Body of pancreas (tissue), 4 donors: Measurements from ENCODE around the gene CYP4A11. TPM values are rescaled to one million over a fixed set of nuclear protein-coding genes. Genes with fewer than 3 reads are reported as not detected.
"Not testable (repeated sequence)": the region's sequence is repeated elsewhere in the genome, so short reads cannot be mapped to it uniquely, and the experiment has no call there.

Experiments
- ATAC-seq: fragments of 150-250 bp; one replicate; pipeline ENCODE4 v1.9.1; 2016
- DNase-seq, 4 donors: peaks; one replicate each; pipeline ENCODE4 v3.0.0-alpha.2; 2019
- H3K27ac ChIP-seq, 4 donors: fragments of 200-600 bp; sonication (generic); 1 replicate in 3 of 4; 2 replicates in 1 of 4; pipeline versions ENCODE4 v1.5.1 to v1.6.1; 2016 to 2019; ENCODE audit warnings: mild to moderate bottlenecking in 1 of 4, mixed read lengths in 1 of 4, moderate library complexity in 1 of 4
- H3K27me3 ChIP-seq, 2 donors: fragments of 200-600 bp; sonication (generic); one replicate each; pipeline ENCODE4 v1.6.0; 2016; ENCODE audit warnings: mild to moderate bottlenecking in 1 of 2
- H3K36me3 ChIP-seq, 2 donors: fragments of 200-600 bp; sonication (generic); replicated peaks in 1 of 2; 2 replicates each; pipeline ENCODE4 v1.5.1; 2016; ENCODE audit warnings: low read depth in 2 of 2; ENCODE audit not compliant: insufficient read depth in 1 of 2
- H3K4me1 ChIP-seq: fragments of 200-600 bp; sonication (generic); one replicate; pipeline ENCODE4 v1.6.0; 2016
- H3K4me3 ChIP-seq, 2 donors: fragments of 200-600 bp; sonication (generic); 1 replicate in 1 of 2; 2 replicates in 1 of 2; pipeline ENCODE4 v1.5.1; 2016 to 2019
- H3K9me3 ChIP-seq, 3 donors: fragments of 200-600 bp; sonication (generic); 1 replicate in 2 of 3; 2 replicates in 1 of 3; pipeline ENCODE4 v1.5.1; 2016
- CTCF ChIP-seq, 7 experiments: fragments of 450-650 bp in 4 of 7; fragments of 200-600 bp in 3 of 7; sonication (generic) in 3 of 7; IDR thresholded peaks; one replicate each; pipeline ENCODE4 v1.5.1; 2016 to 2019; ENCODE audit warnings: antibody characterized with exemption in 7 of 7
- POLR2A ChIP-seq, 3 donors: fragments of 450-650 bp; IDR thresholded peaks; one replicate each; pipeline ENCODE4 v1.6.1; 2016; ENCODE audit warnings: antibody characterized with exemption in 3 of 3, mild to moderate bottlenecking in 2 of 3
- WGBS, 2 donors: methylation state at CpG; one replicate each; pipeline ENCODE4 v1.1.5; 2017; 5-methylcytosine and 5-hydroxymethylcytosine counted together
- intact Hi-C: fragments of 100-400 bp; cut with DNase I; formaldehyde crosslinking; loops from one replicate; pipeline ENCODE4 v1.15.1; 2023
- small RNA-seq: library from RNA; depleted of rRNA; stranded (forward); fragments of <200 nt; gene quantifications from one replicate; pipeline ENCODE3, GENCODE V24; 2016
- total RNA-seq, 2 donors: library from RNA; depleted of rRNA; stranded (reverse); fragments of >200 nt; gene quantifications; one replicate each; pipeline ENCODE4 v1.1.0, GENCODE V29; 2016

Gene CYP4A11
- total RNA-seq, 2 donors from 2014 or later, result 0.78 TPM; not detected in 1

- no peak for TF ChIP-seq POLR2A (IDR thresholded peaks at IDR 0.05)
- no peak for TF ChIP-seq CTCF (IDR thresholded peaks at IDR 0.05)
- H3K27me3 ChIP-seq, result no peaks in the 10 kb centered on the region
- no peaks in the 10 kb centered on the region for H3K36me3 ChIP-seq
- H3K4me1 ChIP-seq, result no peaks in the 10 kb centered on the region
- intact Hi-C loops, result no loop called here
- H3K4me3 ChIP-seq, result no peak overlapping the region
- H3K27ac ChIP-seq, result no peak overlapping the region
- WGBS, 2 donors, result 63 to 68% methylated on average over 2 of the region's 2 CpGs
- H3K9me3 ChIP-seq, result peaks cover 0 to 9% (median 0%) of the 10 kb centered on the region in 3 donors
- ATAC-seq (no peak), DNase-seq (no peak)
Observed at GRCh38 chr1:46910790-46911189, 30.5 kb downstream of the CYP4A11 start.

GRCh38 chr1:46903481-46903880 is 37.8 kb downstream of the CYP4A11 start:
- peaks cover 0 to 9% (median 0%) of the 10 kb centered on the region in 3 donors for H3K9me3 ChIP-seq
- H3K27me3 ChIP-seq, result no peaks in the 10 kb centered on the region
- H3K4me3 ChIP-seq, result no peak overlapping the region
- WGBS, 2 donors, result 15 to 27% methylated on average over 4 of the region's 4 CpGs
- H3K36me3 ChIP-seq, result no peaks in the 10 kb centered on the region
- no peak for ATAC-seq
- peak; percentile 29 to 60 (median 50) for DNase-seq
- H3K4me1 ChIP-seq, result peaks cover 16% of the 10 kb centered on the region
- intact Hi-C loops, result no loop called here
- TF ChIP-seq CTCF (IDR thresholded peaks at IDR 0.05), result no peak
- no peak for TF ChIP-seq POLR2A (IDR thresholded peaks at IDR 0.05)
- no peak overlapping the region for H3K27ac ChIP-seq

GRCh38 chr1:46900401-46900800 is 40.9 kb downstream of the CYP4A11 start:
- H3K4me1 ChIP-seq, result peaks cover 16% of the 10 kb centered on the region
- H3K4me3 ChIP-seq, result no peak overlapping the region
- H3K27ac ChIP-seq, result no peak overlapping the region
- 100% methylated on average over 1 of the region's 1 CpG for WGBS, 2 donors
- H3K27me3 ChIP-seq, result no peaks in the 10 kb centered on the region
- no peak for DNase-seq
- TF ChIP-seq CTCF (IDR thresholded peaks at IDR 0.05) (no peak), POLR2A (IDR thresholded peaks at IDR 0.05) (no peak)
- no peaks in the 10 kb centered on the region for H3K9me3 ChIP-seq
- ATAC-seq, result no peak
- H3K36me3 ChIP-seq, result no peaks in the 10 kb centered on the region
- intact Hi-C loops, result no loop called here

GRCh38 chr1:46881656-46882055 is 59.6 kb downstream of the CYP4A11 start:
- H3K36me3 ChIP-seq, H3K4me1 ChIP-seq, H3K9me3 ChIP-seq, DNase-seq, H3K27me3 ChIP-seq, intact Hi-C loops, H3K27ac ChIP-seq, H3K4me3 ChIP-seq, ATAC-seq: not testable (repeated sequence)
- WGBS, 2 donors, result 71 to 79% methylated on average over 3 of the region's 3 CpGs

Small RNAs within 50 kb of the gene (small RNA-seq; reads per million reads assigned to genes)
- not detected for gene CYP4A26P

Other genes starting within 250 kb of the CYP4A11 start
- gene EFCAB14, start 222.4 kb downstream of the CYP4A11 start, total RNA-seq, result 10 to 100 TPM; 36.9 to 40.7 TPM
- gene CYP4B1, start 142.4 kb downstream of the CYP4A11 start, total RNA-seq, result 10 to 100 TPM; 12.5 to 30.0 TPM
- 10 to 100 TPM in 1 of 2 donors, 1 to 10 TPM in 1; 1.8 to 14.2 TPM for gene CYP4X1, start 82.2 kb upstream of the CYP4A11 start, total RNA-seq
- 1 to 10 TPM in 1 of 2 donors, under 1 TPM in 1; 0.52 to 2.3 TPM for gene CYP4Z1, start 125.8 kb upstream of the CYP4A11 start, total RNA-seq
- gene CYP4A22, start 196.0 kb upstream of the CYP4A11 start, total RNA-seq, result not detected
- 10 to 100 TPM; 54.2 to 56.4 TPM for gene PDZK1IP1, start 248.6 kb upstream of the CYP4A11 start, total RNA-seq